ENCODE results near the gene GAS2L2.
"Not testable (repeated sequence)": the region's sequence is repeated elsewhere in the genome, so short reads cannot be mapped to it uniquely, and the experiment has no call there.

The GAS2L2 gene

GRCh38 chr17:35769895-35770486, 17.0 kb upstream of the GAS2L2 start:
- DNase-seq, result no peak

GRCh38 chr17:35768797-35769196, 15.8 kb upstream of the GAS2L2 start:
- DNase-seq, result no peak

- DNase-seq, result peak in 3 of 6 experiments; percentile 5 to 27 (median 7)
These were observed 14.0 kb upstream of the GAS2L2 start for GRCh38 chr17:35766903-35767510.

DNA sequence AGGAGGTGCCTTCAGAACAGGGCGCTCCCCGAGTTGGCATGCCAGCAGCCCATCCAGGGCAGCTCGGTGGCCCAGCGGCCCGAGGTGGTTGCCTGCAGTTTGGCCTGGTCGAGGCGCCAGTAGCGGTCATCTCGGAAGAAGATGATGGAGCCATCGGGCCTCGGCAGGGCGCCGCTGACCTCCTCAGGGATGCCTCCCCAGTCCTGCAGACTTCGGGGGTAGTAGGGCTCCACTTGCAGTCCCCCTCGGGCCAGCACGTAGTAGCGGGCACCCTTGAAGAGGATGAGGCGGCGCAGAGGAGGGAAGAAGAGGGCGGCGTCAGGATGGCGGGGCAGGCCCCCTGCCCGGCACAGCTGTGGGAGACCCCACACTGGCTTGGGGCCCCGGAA, 13.4 kb upstream of the GAS2L2 start:
- no peak for DNase-seq

- no peak for DNase-seq
These were observed 12.9 kb upstream of the GAS2L2 start for GRCh38 chr17:35765756-35766488.

DNA sequence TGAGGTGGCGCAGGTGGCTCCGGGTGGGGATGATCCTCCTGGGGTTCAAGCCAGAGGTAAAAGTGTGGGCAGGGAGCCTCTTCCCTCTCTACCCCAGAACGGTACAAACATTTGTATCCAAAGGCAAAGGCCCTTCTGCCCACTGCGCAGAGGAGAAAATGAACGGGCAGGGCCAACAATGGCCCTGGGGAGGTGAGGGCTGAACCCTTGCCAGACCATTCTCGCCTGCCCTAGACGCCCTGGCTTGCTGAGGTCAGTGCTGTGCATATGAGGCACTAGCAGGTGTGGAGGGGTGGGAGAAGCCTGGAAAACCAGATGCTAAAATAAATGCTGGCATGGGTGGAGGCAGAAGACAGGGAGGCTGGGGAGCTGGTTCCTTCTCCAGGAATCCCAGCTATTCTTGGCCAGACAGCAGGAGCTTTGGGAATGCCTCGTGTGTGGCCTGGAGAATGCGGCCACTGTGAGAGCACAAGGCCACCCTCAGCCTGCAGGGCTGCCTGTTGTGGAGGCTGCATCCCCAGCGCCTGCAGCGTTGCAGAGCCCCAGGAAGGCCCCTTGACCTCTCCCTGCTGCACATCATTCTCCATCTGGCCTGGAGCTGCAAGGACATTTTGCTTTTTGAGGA, 12.2 kb upstream of the GAS2L2 start:
- DNase-seq, result no peak

DNA sequence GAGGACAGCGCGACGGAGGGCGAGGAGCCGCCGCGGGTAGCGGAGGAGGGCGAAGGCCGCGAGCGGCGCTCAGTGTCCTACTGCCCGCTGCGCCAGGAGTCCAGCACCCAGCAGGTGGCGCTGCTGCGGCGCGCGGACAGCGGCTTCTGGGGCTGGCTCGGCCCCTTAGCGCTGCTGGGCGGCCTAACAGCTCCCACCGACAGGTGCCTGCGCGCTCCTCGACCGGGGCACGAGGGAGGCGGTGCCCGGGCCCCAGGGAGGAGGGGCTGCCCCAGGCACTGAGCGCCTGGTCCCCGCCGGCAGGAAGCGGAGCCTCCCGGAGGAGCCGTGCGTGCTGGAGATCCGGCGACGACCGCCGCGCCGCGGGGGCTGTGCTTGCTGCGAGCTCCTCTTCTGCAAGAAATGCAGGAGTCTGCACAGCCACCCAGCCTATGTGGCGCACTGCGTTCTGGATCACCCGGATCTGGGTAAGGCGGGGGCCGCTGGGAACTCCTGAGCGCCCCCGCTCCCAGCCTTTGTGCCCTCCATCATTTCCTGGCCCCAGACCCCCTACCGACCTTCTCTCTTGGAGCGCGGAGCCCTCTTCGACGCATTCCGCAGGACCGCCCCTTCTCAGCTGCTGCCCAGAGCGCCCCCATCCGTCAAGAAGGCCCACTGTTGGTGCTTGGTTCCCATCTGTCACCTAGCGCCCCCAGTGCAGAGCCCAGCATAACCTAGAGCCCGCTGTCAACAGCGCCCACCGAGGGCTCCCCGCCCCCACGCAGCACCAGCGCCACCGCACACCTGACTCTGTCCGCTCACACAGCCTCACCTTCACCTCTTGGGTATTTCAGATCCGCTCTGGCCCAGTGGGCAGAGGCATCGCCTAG, 11.3 kb upstream of the GAS2L2 start:
- peak; percentile 72 to 88 (median 82) for DNase-seq

DNA sequence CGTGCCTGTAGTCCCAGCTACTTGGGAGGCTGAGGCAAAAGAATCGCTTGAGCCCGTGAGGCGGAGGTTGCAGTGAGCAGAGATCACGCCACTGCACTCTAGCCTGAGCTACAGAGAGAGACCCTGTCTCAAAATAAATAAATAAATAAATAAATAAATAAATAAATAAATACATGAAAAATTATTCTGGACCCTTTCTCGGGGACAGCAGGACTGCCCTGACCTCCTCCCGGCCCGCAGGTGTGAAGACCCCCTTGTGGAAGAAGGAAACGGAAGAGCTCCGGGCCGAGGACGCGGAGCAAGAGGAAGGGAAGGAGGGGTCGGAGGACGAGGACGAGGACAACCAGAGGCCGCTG, 10.7 kb upstream of the GAS2L2 start:
- DNase-seq, result no peak

- DNase-seq, result no peak
These were observed 8.6 kb upstream of the GAS2L2 start for GRCh38 chr17:35761601-35762000.

DNA sequence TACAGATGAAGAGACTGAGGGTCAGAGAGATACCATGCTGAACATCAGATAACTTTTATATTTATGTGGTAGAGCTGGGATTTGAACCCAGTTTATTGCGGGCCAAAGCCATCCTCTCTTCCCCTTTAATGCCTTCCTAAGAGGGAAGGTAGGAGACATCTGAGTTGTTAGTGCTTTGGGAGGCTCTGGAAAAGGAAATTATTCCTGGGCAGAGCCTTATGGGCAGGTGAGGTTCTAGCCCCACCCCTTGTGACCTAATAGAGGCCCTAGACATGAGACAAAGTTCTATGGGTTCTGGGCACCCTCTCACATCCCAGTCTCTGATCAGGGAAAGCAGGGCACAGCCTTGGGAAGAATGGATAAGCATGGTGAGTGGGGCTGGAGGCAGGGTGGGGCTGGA, 7.5 kb upstream of the GAS2L2 start, which contains the start of gene C17orf50:
TSS of gene C17orf50 (plus strand) at position 301 of the 400 bp plus-strand sequence. CDS start at position 356, 55 bp downstream.
- DNase-seq, result no peak

DNA sequence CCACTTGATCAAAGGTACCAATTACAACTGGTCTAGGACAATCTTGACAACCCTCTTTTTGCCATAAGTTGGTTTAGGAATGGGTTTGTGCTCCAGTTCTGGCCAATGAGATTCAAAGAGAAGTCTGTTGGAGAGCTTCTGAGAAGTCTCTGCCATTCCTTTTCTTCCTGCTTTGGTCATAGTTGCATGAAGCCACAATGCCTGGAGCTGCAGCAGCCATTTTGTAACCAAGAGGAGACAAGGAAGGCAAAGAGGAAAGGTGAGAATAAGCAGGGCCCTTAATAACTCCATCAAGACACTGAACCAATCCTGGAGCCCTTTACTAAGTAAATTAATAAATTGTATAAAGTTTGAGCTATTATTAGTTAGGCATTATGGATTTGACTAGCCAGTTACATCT, 4.2 kb upstream of the GAS2L2 start:
- no peak for DNase-seq

DNA sequence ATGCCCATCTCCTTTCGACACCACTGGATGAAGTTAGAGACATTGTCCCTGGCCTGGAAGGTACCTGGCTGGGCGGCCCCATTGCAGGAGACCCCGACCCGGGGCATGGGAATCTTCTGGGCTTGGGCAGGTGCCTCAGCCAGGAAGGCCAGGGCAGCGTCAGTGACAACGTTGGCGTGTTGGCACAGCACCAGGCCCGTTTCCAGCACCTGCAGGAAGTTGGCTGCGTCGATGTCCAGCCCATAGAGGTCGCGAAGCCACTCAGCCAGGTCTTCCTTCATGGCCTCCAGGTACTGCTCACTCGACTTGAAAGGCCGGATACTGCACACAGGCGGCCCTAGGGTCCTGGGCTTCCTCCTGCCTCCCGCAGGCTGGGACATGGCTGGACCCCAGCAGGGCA, 568 bp downstream of the GAS2L2 start:
- no peak for DNase-seq

DNA sequence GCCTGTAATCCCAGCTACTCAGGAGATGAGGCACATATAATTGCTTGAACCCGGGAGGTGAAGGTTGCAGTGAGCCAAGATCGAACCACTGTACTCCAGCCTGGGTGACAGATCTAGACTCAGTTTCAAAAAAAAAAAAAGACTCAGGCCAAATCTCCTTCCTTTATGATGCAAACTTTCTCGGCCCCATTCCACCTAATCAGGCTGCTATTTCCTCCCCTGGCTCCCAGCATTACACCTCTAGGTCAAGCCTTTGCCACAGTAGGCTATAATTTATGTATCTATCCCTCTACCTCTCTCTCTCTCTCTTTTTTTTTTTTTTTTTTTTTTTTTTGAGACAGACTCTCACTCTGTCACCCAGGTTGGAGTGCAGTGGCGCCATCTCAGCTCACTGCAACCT, 1.5 kb downstream of the GAS2L2 start:
- not testable (repeated sequence) for DNase-seq

DNA sequence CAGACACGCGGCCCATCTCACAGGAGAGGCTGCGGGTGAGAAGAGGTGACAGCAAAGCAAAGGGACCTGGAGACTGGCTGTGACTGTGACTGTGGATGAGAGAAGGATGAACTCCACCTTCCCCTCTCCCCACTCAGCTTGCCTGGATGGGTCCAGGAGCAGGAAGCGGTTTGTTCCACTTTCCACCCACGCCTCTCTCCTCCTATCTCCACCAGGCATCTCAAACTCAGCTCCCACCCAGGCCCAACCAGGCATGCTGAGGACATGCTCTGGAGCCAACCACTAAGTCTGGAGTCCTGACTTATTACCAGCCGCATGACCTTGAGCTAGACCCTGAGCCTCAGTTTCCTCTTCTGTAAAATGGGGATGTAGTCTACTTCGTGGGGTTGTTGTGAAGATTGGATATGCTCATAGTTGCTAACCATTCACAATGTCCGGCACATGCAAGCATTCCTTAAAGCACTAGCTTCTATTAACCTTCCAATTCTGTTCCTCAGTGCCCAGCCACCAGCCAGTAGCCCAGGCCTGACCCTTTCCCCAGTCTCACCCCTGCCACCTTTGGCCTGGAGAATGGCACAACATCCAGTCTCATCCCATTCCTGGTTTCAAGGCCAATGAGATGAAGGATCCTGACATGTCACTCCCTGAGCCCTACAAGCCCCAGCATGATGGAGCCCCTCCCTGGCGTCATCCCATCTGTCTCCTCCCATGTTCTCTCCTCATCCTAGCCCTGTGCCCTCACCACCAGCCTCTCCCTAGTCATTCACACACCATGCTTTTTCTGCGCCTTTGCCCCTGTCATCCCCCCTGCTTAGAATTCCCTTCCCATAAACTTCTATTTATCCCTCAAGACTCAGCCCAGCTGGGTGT, 2.3 kb downstream of the GAS2L2 start:
- no peak for DNase-seq

DNA sequence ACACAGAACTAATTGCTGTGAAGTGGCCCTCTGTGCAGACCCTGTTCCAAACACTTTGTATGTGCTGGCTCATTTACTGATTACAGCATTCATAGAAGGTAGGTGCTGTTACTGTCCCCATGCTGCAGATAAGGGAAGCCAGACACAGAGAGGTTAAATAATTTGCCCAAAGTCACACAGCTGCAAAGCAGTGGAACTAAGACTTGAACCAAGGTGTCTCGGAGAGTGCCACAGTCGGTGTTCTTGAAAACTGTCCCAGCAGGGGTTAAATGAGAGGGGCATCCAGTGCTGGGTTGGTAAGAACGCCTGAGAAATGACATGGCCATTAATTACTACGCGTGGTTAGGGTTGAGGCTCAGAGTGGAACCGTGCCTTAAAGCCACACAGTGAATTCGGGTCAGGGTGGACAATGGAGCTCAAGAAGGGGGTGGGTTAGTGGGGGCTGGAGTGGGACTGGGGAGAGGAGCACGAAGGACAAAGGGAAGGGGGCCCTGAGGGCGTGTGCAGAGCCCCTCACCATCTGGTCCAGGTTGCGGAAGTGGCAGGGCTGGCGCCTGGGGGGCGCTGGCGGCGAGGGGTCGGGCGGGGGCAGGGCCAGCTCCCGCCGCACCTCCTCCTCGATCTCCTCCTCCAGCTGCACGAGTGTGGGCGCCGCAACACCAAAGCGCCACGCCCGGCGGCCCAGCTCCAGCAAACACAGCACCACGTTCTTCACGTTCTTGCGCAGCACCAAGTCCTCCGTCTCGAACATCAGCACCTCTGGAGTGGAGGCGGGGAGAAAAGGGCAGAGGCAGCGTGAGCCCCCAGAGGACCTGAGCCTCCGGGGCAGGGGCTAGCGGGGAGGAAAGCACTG, 3.3 kb downstream of the GAS2L2 start:
- no peak for DNase-seq

- no peak for DNase-seq
These were observed 4.1 kb downstream of the GAS2L2 start for GRCh38 chr17:35748979-35749378.

DNA sequence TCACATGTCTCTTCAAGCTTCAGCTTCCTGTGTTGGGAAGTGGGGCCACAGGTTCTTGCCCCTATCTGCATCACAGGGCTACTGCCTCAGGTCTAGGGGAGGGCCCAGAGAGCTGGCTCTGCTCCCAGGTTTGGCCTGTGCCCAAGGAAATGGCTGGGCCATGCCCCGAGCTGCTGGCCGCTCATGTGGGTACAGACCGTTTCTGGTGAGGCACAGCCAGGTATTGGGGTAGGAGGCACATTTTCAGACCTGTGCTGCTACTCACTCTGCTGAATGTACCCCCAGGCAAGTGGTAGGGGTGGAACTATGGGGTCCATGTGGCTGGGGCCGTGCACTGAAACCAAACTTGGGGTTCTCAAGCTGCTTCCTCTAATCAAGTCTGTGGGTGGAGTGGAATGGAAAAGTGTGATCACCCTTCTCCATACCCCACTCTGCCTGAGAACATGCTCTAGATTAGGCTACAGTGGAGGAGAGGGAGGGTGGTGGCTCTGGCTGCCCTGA, 4.6 kb downstream of the GAS2L2 start:
- no peak for DNase-seq

DNA sequence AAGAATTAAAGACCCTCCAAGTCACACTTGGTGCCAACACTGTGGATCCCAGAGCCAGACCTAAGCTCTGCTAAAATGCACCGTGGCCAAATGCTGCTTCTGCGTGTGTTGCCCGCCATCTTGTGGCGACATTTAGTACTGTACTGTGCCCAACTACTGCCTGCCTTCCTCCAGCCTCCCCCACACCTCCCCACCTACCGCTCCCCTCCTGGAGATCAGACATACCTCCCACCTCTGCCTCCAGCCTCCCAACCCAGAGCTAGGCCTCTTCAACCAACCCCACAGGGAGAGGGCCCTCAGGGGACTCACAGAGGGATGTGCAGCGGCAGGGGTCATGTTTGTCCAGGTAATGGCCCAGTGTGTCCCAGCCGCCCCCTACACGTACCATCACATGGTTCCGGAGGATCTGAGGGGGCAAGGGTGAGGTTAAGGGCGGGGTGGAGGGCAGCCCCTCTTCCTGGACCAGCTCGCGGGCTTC, 5.5 kb downstream of the GAS2L2 start:
- DNase-seq, result peak; percentile 45 to 82 (median 66)

- DNase-seq, result no peak
These were observed 7.2 kb downstream of the GAS2L2 start for GRCh38 chr17:35745749-35746320.

DNA sequence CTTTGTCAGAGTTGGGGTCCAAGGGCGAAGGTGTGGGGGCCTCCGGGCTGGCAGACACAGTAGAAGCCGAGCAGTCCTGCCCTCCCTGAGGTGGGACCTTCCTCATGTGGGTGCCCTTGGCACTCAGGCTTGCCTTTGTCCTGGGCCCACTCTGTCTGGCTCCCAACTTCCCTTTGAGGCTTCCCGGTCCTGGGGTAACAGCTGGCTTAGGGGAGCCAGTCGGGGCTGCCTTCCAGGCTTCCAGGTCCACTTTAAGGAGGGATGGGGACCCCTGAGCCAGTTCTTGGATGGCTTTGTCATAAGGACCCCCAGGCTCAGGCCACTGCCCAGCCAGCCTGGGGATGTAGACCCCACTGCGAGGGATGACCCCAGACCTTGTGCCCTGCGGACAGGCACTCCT, 7.8 kb downstream of the GAS2L2 start:
- DNase-seq, result no peak
